HepG2 (cell line): ENCODE results near the gene TPO. TPM values are rescaled to one million over a fixed set of nuclear protein-coding genes. Genes with fewer than 3 reads are reported as not detected.

Experiments used
- ATAC-seq: fragments of 200-7000 bp; cut with Tn5 transposase; 3 replicates; pipeline ENCODE4 v1.9.1; 2020; ENCODE audit warnings: mild to moderate bottlenecking, moderate library complexity
- BruUV-seq: library from RNA; stranded (reverse); fragments of 400-500 nt; replicated peaks from 2 replicates; lab custom pipeline; 2021; lab: Mats Ljungman, UMichigan
- CTCF ChIA-PET: fragments of 300-600 bp; formaldehyde crosslinking; extraction: SDS; loops from one replicate; lab custom pipeline; 2021; ENCODE audit warnings: low total read pairs, inconsistent platforms, low intra/inter-chr PET ratio; lab: Yijun Ruan, JAX
- POLR2A ChIA-PET: fragments of 350-600 bp; sonication (Branson Sonifier 250); formaldehyde crosslinking; loops from one replicate; lab custom pipeline; 2020; ENCODE audit warnings: antibody characterized with exemption, inconsistent platforms; lab: Yijun Ruan, JAX
- DNase-seq: peaks from one replicate; pipeline ENCODE4 v3.0.0-alpha.2; 2015; ENCODE audit warnings: low spot score
- FAIRE-seq: peaks from 3 replicates; lab custom pipeline; 2011; peaks lifted over from hg19 to GRCh38; lab: Jason Lieb, UNC
- H2AFZ ChIP-seq: one replicate; pipeline ENCODE4 v1.6.1; 2011; ENCODE audit warnings: low read length, inconsistent platforms
- H3K27ac ChIP-seq: fragments of 300-600 bp; 3 replicates; pipeline ENCODE4 v1.8.0; 2011; ENCODE audit warnings: mixed run types, mild to moderate bottlenecking, mixed read lengths, low read length, inconsistent platforms; ENCODE audit not compliant: insufficient read depth; ENCODE audit errors: extremely low read length
- H3K27me3 ChIP-seq, 2 experiments: fragments of 200-600 bp in 1 of 2; 2 replicates in 1 of 2; 3 replicates in 1 of 2; pipeline versions ENCODE4 v1.6.0 to v1.8.0; 2011; ENCODE audit warnings: low read length in 2 of 2, mild to moderate bottlenecking in 2 of 2, moderate library complexity in 2 of 2, inconsistent platforms in 1 of 2; ENCODE audit not compliant: insufficient read depth in 2 of 2, control insufficient read depth in 1 of 2
- H3K36me3 ChIP-seq, 2 experiments: fragments of 200-600 bp in 1 of 2; replicated peaks in 1 of 2; 2 replicates in 1 of 2; 3 replicates in 1 of 2; pipeline versions ENCODE4 v1.5.1 to v1.8.0; 2011; ENCODE audit warnings: low read length in 2 of 2, inconsistent platforms in 1 of 2; ENCODE audit not compliant: insufficient read depth in 2 of 2, control insufficient read depth in 1 of 2
- H3K4me1 ChIP-seq: 2 replicates; pipeline ENCODE4 v1.5.1; 2012; ENCODE audit warnings: low read length, inconsistent platforms; ENCODE audit not compliant: insufficient read depth
- H3K4me2 ChIP-seq: 2 replicates; pipeline ENCODE4 v1.6.0; 2011; ENCODE audit warnings: low read depth, low read length, inconsistent platforms
- H3K4me3 ChIP-seq, 3 experiments: fragments of 200-600 bp in 1 of 3; sonication (generic), shearing (Covaris generic) in 1 of 3; replicated peaks in 1 of 3; 2 replicates each; pipeline ENCODE4 v1.5.1; 2011 to 2016; ENCODE audit warnings: low read length in 3 of 3, inconsistent platforms in 2 of 3, low read depth in 2 of 3, mild to moderate bottlenecking in 2 of 3, control low read depth in 1 of 3, mixed read lengths in 1 of 3; ENCODE audit not compliant: insufficient read depth in 1 of 3
- H3K79me2 ChIP-seq: one replicate; pipeline ENCODE4 v1.6.1; 2011; ENCODE audit warnings: low read length, inconsistent platforms; ENCODE audit not compliant: insufficient read depth
- H3K9ac ChIP-seq: 2 replicates; pipeline ENCODE4 v1.6.0; 2011; ENCODE audit warnings: mild to moderate bottlenecking, low read depth, low read length, inconsistent platforms; ENCODE audit not compliant: insufficient read depth
- H3K9me3 ChIP-seq: 2 replicates; pipeline ENCODE4 v1.5.1; 2012; ENCODE audit warnings: mild to moderate bottlenecking, low read length
- H4K20me1 ChIP-seq: 2 replicates; pipeline ENCODE4 v1.6.0; 2011; ENCODE audit warnings: inconsistent platforms, mild to moderate bottlenecking, low read length, moderate library complexity; ENCODE audit not compliant: insufficient read depth
- ATF3 ChIP-seq: sonication (generic); formaldehyde crosslinking; IDR thresholded peaks from 2 replicates; pipeline ENCODE4 v1.4.0; 2020; ENCODE audit warnings: missing genetic modification reagents
- DNMT1 ChIP-seq: sonication (generic); formaldehyde crosslinking; IDR thresholded peaks from 2 replicates; pipeline ENCODE4 v1.5.1; 2020; ENCODE audit warnings: mild to moderate bottlenecking, missing genetic modification reagents
- FOXK2 ChIP-seq: fragments of 450-650 bp; IDR thresholded peaks from 2 replicates; pipeline ENCODE4 v1.6.1; 2016
- FUBP1 ChIP-seq: sonication (generic); formaldehyde crosslinking; IDR thresholded peaks from 2 replicates; pipeline ENCODE4 v1.5.1; 2020; ENCODE audit warnings: missing genetic modification reagents, mild to moderate bottlenecking, borderline replicate concordance
- GABPB1 ChIP-seq: IDR thresholded peaks from 2 replicates; pipeline ENCODE4 v1.6.1; 2016; ENCODE audit warnings: mild to moderate bottlenecking, missing genetic modification reagents, moderate library complexity, missing compliant biosample characterization
- IKZF5 ChIP-seq: IDR thresholded peaks from 2 replicates; pipeline ENCODE4 v1.6.1; 2018; ENCODE audit warnings: missing genetic modification reagents, mild to moderate bottlenecking, missing compliant biosample characterization
- JUND ChIP-seq: sonication (generic); formaldehyde crosslinking; IDR thresholded peaks from 2 replicates; pipeline ENCODE4 v1.8.0; 2022; ENCODE audit warnings: mild to moderate bottlenecking, missing genetic modification reagents
- MAFK ChIP-seq, 2 experiments: IDR thresholded peaks in 1 of 2; conservative IDR thresholded peaks in 1 of 2; 2 replicates each; pipeline ENCODE4 v1.6.1; 2011; ENCODE audit warnings: improper control_type of control experiment in 2 of 2, low read length in 2 of 2
- NFAT5 ChIP-seq: sonication (generic); formaldehyde crosslinking; IDR thresholded peaks from 2 replicates; pipeline ENCODE4 v1.4.0; 2020; ENCODE audit warnings: missing genetic modification reagents
- U2AF2 ChIP-seq: fragments of 200-400 bp; formaldehyde crosslinking; IDR thresholded peaks from 2 replicates; pipeline ENCODE4 v1.6.1; 2017; ENCODE audit warnings: low read depth, mild to moderate bottlenecking, low read length
- ZFP90 ChIP-seq: sonication (generic); formaldehyde crosslinking; IDR thresholded peaks from 2 replicates; pipeline ENCODE4 v1.8.0; 2022; ENCODE audit warnings: missing genetic modification reagents, mild to moderate bottlenecking, inconsistent platforms, borderline replicate concordance
- ZNF275 ChIP-seq: sonication (generic); formaldehyde crosslinking; IDR thresholded peaks from 2 replicates; pipeline ENCODE4 v1.8.0; 2022; ENCODE audit warnings: missing genetic modification reagents, mild to moderate bottlenecking, inconsistent platforms, borderline replicate concordance
- ZNF839 ChIP-seq: sonication (generic); formaldehyde crosslinking; IDR thresholded peaks from 2 replicates; pipeline ENCODE4 v1.4.0; 2020; ENCODE audit warnings: missing genetic modification reagents, mild to moderate bottlenecking, borderline replicate concordance
- ZNF891 ChIP-seq: sonication (generic); formaldehyde crosslinking; IDR thresholded peaks from 2 replicates; pipeline ENCODE4 v1.5.0; 2020; ENCODE audit warnings: mild to moderate bottlenecking, missing genetic modification reagents
- WGBS: methylation state at CpG from one replicate; pipeline ENCODE4 v1.1.6; 2017; ENCODE audit warnings: low lambda C conversion rate; 5-methylcytosine and 5-hydroxymethylcytosine counted together
- in situ Hi-C: cut with HindIII; loops from 2 replicates; pipeline ENCODE4 v1.10.0; 2017; ENCODE audit warnings: low pct_unique_long_range_greater_than_20kb; ENCODE audit not compliant: extremely low pct_ligation_motif_present
- intact Hi-C: fragments of 100-400 bp; cut with micrococcal nuclease; formaldehyde crosslinking; loops from one replicate; pipeline ENCODE4 v1.10.0; 2022; ENCODE audit not compliant: unreplicated experiment
- polyA plus RNA-seq, 8 experiments: library from polyadenylated mRNA; depleted of rRNA in 3 of 8; stranded (reverse) in 7 of 8; unstranded in 1 of 8; fragments of >200 nt; fragmentation: Illumina TruSeq in 4 of 8; extraction: Trizol in 4 of 8; gene quantifications; 2 replicates each; pipeline versions ENCODE4 v1.2.1 to v1.2.3, GENCODE V29; 2011 to 2016; ENCODE audit warnings: low read depth in 4 of 8, missing spikeins in 1 of 8, mixed read lengths in 1 of 8; ENCODE audit not compliant: insufficient read depth in 1 of 8
- total RNA-seq, 5 experiments: library from RNA; depleted of rRNA; stranded (reverse); fragments of >200 nt; fragmentation: Illumina TruSeq; extraction: Trizol; gene quantifications; 2 replicates each; pipeline ENCODE4 v1.2.3, GENCODE V29; 2016; ENCODE audit warnings: low read depth in 1 of 5

Gene TPO
- total and polyA plus RNA-seq, 2 of the 13 experiments (the other 11 are each of a cell fraction or from before 2014, with no cell fraction given): not detected

DNA sequence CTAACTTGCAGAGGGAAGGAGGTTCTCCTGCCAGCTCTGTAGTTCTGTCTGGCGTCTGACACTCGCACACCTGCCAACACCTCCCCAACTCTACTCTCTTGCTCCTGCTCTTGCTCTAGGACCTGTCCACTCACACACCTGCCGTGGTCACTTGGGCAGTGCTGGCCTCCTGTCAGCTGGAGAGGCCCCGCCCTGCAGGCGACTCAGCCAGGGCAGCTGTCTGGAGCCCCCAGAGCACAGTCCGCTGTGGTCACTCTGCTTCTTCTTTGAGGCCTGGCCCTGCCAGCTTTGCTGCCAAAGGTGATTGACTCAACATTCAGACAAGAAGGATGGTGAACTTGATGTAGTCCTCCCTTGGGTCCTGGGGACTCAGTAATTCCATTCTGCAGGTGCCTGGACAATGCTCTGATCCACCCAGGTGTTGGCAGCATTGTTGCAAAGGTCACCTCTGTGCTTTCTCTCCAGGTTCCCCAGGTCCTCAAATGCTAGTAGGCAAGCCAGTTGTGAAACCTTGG lies 18.7 kb downstream of the TPO start:
- no peak overlapping the region for H3K27ac ChIP-seq
- WGBS: 8% methylated on average over 6 of the region's 6 CpGs
- no peaks in the 10 kb centered on the region for H3K36me3 ChIP-seq
- intact Hi-C loops: no loop called here
- FAIRE-seq (no peak), ATAC-seq (no peak), DNase-seq (no peak)
- ChIA-PET POLR2A (no interaction called here), CTCF (no interaction called here)
- no TSS peak for BruUV-seq
- H3K4me1 ChIP-seq: no peaks in the 10 kb centered on the region
- H3K4me2 ChIP-seq: no peak overlapping the region
- H3K27me3 ChIP-seq: peaks cover 2 to 9% of the 10 kb centered on the region in 2 experiments; a peak in 2 of 5 replicates
- no peaks in the 10 kb centered on the region for H3K9me3 ChIP-seq
- in situ Hi-C loops: no loop called here
- H3K9ac ChIP-seq: no peak overlapping the region
- TF ChIP-seq ZNF891 (CRISPR knock-in tag): no peak
- no peak for TF ChIP-seq JUND (CRISPR knock-in tag)
- TF ChIP-seq DNMT1 (CRISPR knock-in tag): no peak
- no peak for TF ChIP-seq GABPB1 (CRISPR knock-in tag)
- no peak for TF ChIP-seq IKZF5 (CRISPR knock-in tag)
- no peak for TF ChIP-seq FOXK2
- no peak for TF ChIP-seq ZNF275
- TF ChIP-seq FUBP1 (CRISPR knock-in tag): no peak
- no peak for TF ChIP-seq MAFK (conservative IDR thresholded peaks at IDR 0.05 in 1 of 2, IDR thresholded peaks at IDR 0.05 in 1 of 2; ENCODE audit: low read length in 2 of 2)
- TF ChIP-seq ZNF839: no peak
- no peak for TF ChIP-seq ATF3 (CRISPR knock-in tag)
- TF ChIP-seq NFAT5 (CRISPR knock-in tag): no peak
- TF ChIP-seq ZFP90: no peak
- TF ChIP-seq U2AF2: no peak
- H3K79me2 ChIP-seq: no peaks in the 10 kb centered on the region
- no peak overlapping the region for H2AFZ ChIP-seq
- no peaks in the 10 kb centered on the region; the same call in 1 of the 2 replicates for H4K20me1 ChIP-seq
- no peak overlapping the region for H3K4me3 ChIP-seq
